DND-41 (cell line): Measurements from ENCODE around the gene STN1.

Experiments
- CTCF ChIP-seq: IDR thresholded peaks from 2 replicates; pipeline ENCODE4 v1.5.1; 2012; ENCODE audit warnings: borderline replicate concordance, low read length, moderate library complexity, mild to moderate bottlenecking; ENCODE audit not compliant: poor library complexity, severe bottlenecking; ENCODE audit errors: extremely low read depth
- EZH2 ChIP-seq: IDR thresholded peaks from 3 replicates; pipeline ENCODE4 v1.6.1; 2012; ENCODE audit warnings: borderline replicate concordance, low read depth, mild to moderate bottlenecking, moderate library complexity, low read length, inconsistent platforms; ENCODE audit not compliant: severe bottlenecking

DNA sequence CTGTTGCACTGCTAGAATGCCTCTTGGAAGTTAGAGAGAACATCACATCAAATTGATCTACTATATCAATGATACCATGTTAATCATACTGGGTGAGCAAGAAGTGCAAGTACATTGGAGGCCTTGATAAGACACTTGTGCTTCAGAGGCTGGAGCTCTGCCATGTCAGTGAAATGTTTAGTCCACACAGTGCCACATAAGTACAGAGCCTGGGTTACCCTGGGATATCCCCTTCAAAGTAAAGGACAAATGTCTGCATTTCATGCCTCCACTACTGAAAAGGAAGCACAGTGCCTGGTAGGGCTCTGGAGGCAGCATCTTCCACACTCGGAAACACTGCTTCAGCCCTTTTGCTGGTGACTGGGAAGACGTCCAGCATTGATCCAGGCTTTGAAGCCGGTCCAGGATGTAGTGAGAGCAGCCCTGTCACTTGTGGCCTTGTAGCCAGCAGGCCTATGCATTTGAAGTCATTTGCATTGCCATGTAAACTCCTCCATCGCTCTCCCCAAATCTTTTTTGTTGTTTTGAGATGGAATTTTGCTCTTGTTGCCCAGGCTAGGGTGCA, 15.7 kb upstream of the STN1 start:
- TF ChIP-seq CTCF: no peak
- TF ChIP-seq EZH2: no peak
